HEK293 (cell line): ENCODE results near the gene COA8.
"Not testable (repeated sequence)": the region's sequence is repeated elsewhere in the genome, so short reads cannot be mapped to it uniquely, and the experiment has no call there.

Source experiments
- CTCF ChIA-PET: fragments of 350-600 bp; formaldehyde crosslinking; extraction: SDS; loops from one replicate; lab custom pipeline; 2021; ENCODE audit warnings: antibody characterized with exemption; lab: Yijun Ruan, JAX
- POLR2A ChIA-PET: fragments of 300-600 bp; formaldehyde crosslinking; extraction: SDS; loops from one replicate; lab custom pipeline; 2020; ENCODE audit warnings: antibody characterized with exemption, inconsistent platforms; lab: Yijun Ruan, JAX
- H3K27ac ChIP-seq: fragments of 200-500 bp; sonication (Bioruptor generic); 2 replicates; pipeline ENCODE4 v1.5.1; 2014; ENCODE audit warnings: low read depth, low read length, control low read depth, inconsistent platforms; ENCODE audit errors: extremely low read depth
- H3K36me3 ChIP-seq, 2 experiments: fragments of 200-500 bp in 1 of 2; sonication (Bioruptor generic) in 1 of 2; 1 replicate in 1 of 2; 2 replicates in 1 of 2; pipeline ENCODE4 v1.5.1; 2014 to 2017; ENCODE audit warnings: inconsistent platforms in 2 of 2, low read length in 2 of 2; ENCODE audit not compliant: control insufficient read depth in 2 of 2, insufficient read depth in 1 of 2
- H3K4me1 ChIP-seq: fragments of 200-500 bp; sonication (Bioruptor generic); 2 replicates; pipeline ENCODE4 v1.5.1; 2014; ENCODE audit warnings: mild to moderate bottlenecking, low read length, inconsistent platforms; ENCODE audit not compliant: control insufficient read depth, insufficient read depth
- H3K4me3 ChIP-seq: 2 replicates; pipeline ENCODE4 v1.5.1; 2011; ENCODE audit warnings: low read depth, mild to moderate bottlenecking, control low read depth, low read length, moderate library complexity
- H3K9me3 ChIP-seq: fragments of 200-500 bp; sonication (Bioruptor generic); 2 replicates; pipeline ENCODE4 v1.5.1; 2014; ENCODE audit warnings: low read depth, low read length, inconsistent platforms; ENCODE audit not compliant: control insufficient read depth, insufficient read depth
- AEBP2 ChIP-seq: fragments of 450-650 bp; formaldehyde crosslinking; IDR thresholded peaks from 2 replicates; pipeline ENCODE4 v1.5.1; 2016; ENCODE audit warnings: missing biosample characterization, missing genetic modification characterization, borderline replicate concordance
- ATF2 ChIP-seq: fragments of 450-650 bp; formaldehyde crosslinking; IDR thresholded peaks from 2 replicates; pipeline ENCODE4 v1.5.1; 2016; ENCODE audit warnings: missing biosample characterization, missing genetic modification characterization, low read depth
- FEZF1 ChIP-seq: fragments of 450-650 bp; formaldehyde crosslinking; IDR thresholded peaks from 2 replicates; pipeline ENCODE4 v1.5.1; 2016; ENCODE audit warnings: missing biosample characterization, missing genetic modification characterization
- GLIS1 ChIP-seq: fragments of 450-650 bp; formaldehyde crosslinking; IDR thresholded peaks from 2 replicates; pipeline ENCODE4 v1.5.1; 2016; ENCODE audit warnings: missing biosample characterization, missing genetic modification characterization
- GLIS2 ChIP-seq: fragments of 450-650 bp; formaldehyde crosslinking; IDR thresholded peaks from 2 replicates; pipeline ENCODE4 v1.5.1; 2016; ENCODE audit warnings: missing biosample characterization, missing genetic modification characterization
- PRDM1 ChIP-seq: fragments of 450-650 bp; formaldehyde crosslinking; IDR thresholded peaks from 2 replicates; pipeline ENCODE4; 2016; ENCODE audit warnings: missing biosample characterization, missing genetic modification characterization
- WT1 ChIP-seq: fragments of 450-650 bp; formaldehyde crosslinking; IDR thresholded peaks from 2 replicates; pipeline ENCODE4 v1.5.1; 2016; ENCODE audit warnings: missing biosample characterization, missing genetic modification characterization
- YY1 ChIP-seq: fragments of 450-650 bp; formaldehyde crosslinking; IDR thresholded peaks from 2 replicates; pipeline ENCODE4 v1.5.1; 2018; ENCODE audit warnings: missing biosample characterization, missing genetic modification characterization
- ZBTB17 ChIP-seq: fragments of 450-650 bp; formaldehyde crosslinking; IDR thresholded peaks from 2 replicates; pipeline ENCODE4 v1.5.1; 2016; ENCODE audit warnings: missing biosample characterization, missing genetic modification characterization
- ZBTB20 ChIP-seq: fragments of 450-650 bp; formaldehyde crosslinking; IDR thresholded peaks from 2 replicates; pipeline ENCODE4 v1.5.1; 2016; ENCODE audit warnings: missing biosample characterization, missing genetic modification characterization
- ZNF121 ChIP-seq: fragments of 450-650 bp; formaldehyde crosslinking; IDR thresholded peaks from 2 replicates; pipeline ENCODE4 v1.5.1; 2016; ENCODE audit warnings: missing biosample characterization, missing genetic modification characterization
- ZNF2 ChIP-seq: fragments of 450-650 bp; formaldehyde crosslinking; IDR thresholded peaks from 2 replicates; pipeline ENCODE4 v1.5.1; 2016; ENCODE audit warnings: missing biosample characterization, missing genetic modification characterization
- ZNF600 ChIP-seq: fragments of 450-650 bp; formaldehyde crosslinking; IDR thresholded peaks from 2 replicates; pipeline ENCODE4 v1.5.1; 2016; ENCODE audit warnings: missing biosample characterization, missing genetic modification characterization

Gene COA8

GRCh38 chr14:103525430-103526246 is 37.1 kb upstream of the COA8 start:
- TF ChIP-seq YY1 (tag by site-specific recombination) (peak; percentile 49), ZNF121 (tag by site-specific recombination) (peak; percentile 98), FEZF1 (tag by site-specific recombination) (0 out of 2 replicates have a peak, but pooled peaks have one; percentile 31), PRDM1 (tag by site-specific recombination) (peak; percentile 51), ZBTB20 (tag by site-specific recombination) (0 out of 2 replicates have a peak, but pooled peaks have one; percentile 31), ZNF2 (tag by site-specific recombination) (peak; percentile 57; the same call in 1 of the 2 replicates), WT1 (0 out of 2 replicates have a peak, but pooled peaks have one; percentile 51), ZNF600 (peak; percentile 92), ZBTB17 (tag by site-specific recombination) (0 out of 2 replicates have a peak, but pooled peaks have one; percentile 22)
- TF ChIP-seq, all 188 proteins: peak for 9; not testable (repeated sequence) for 179
- H3K4me3 ChIP-seq, CTCF ChIA-PET, POLR2A ChIA-PET, H3K9me3 ChIP-seq: not testable (repeated sequence)
- Histone ChIP-seq H3K4me1 (peaks cover 19% of the 10 kb centered on the region), H3K27ac (peak overlapping the region; percentile 17; the same call in 1 of the 2 replicates), H3K36me3 (peaks cover 0 to 13% of the 10 kb centered on the region in 2 experiments; a peak in 1 of 3 replicates)

- POLR2A ChIA-PET = no interaction called here
- Histone ChIP-seq H3K9me3 (no peaks in the 10 kb centered on the region), H3K4me1 (peaks cover 19% of the 10 kb centered on the region), H3K4me3 (no peak overlapping the region), H3K27ac (no peak overlapping the region), H3K36me3 (peaks cover 0 to 8% of the 10 kb centered on the region in 2 experiments; a peak in 1 of 3 replicates)
- CTCF ChIA-PET = no interaction called here
- TF ChIP-seq GLIS2 (tag by site-specific recombination) = peak; percentile 58
- TF ChIP-seq AEBP2 = no peak
- TF ChIP-seq GLIS1 (tag by site-specific recombination) = peak; percentile 38; the same call in 1 of the 2 replicates
Measured at GRCh38 chr14:103526247-103526913, 36.4 kb upstream of the COA8 start.

- POLR2A ChIA-PET = no interaction called here
- no peak overlapping the region for H3K27ac ChIP-seq
- H3K9me3 ChIP-seq = no peaks in the 10 kb centered on the region
- peaks cover 19% of the 10 kb centered on the region for H3K4me1 ChIP-seq
- peak; percentile 98 for TF ChIP-seq ZNF121 (tag by site-specific recombination)
- no peak for TF ChIP-seq ATF2 (tag by site-specific recombination)
- H3K36me3 ChIP-seq = peaks cover 0 to 6% of the 10 kb centered on the region in 2 experiments; a peak in 1 of 3 replicates
- H3K4me3 ChIP-seq = no peak overlapping the region
- CTCF ChIA-PET = interaction anchor here (1.1 to 2.8 kb wide), 2 partner anchors 9 to 27 kb away, joined by 4 to 13 read pairs; no protein-coding TSS in a partner anchor
Measured at GRCh38 chr14:103526914-103527248, 35.9 kb upstream of the COA8 start.
